Endometrial microvascular endothelial cells (primary cell): ENCODE measurements around the gene DHRS3. TPM values are rescaled to one million over a fixed set of nuclear protein-coding genes. Genes with fewer than 3 reads are reported as not detected.

Experiments
- in situ Hi-C: cut with HindIII; loops from 2 replicates; pipeline ENCODE4 v1.10.0; 2017; ENCODE audit warnings: low sequenced_read_pairs, low pct_unique_long_range_greater_than_20kb; ENCODE audit errors: inconsistent ontology term
- total RNA-seq: library from RNA; depleted of rRNA; stranded (reverse); fragments of >200 nt; gene quantifications from one replicate; pipeline ENCODE4 v1.2.3, GENCODE V29; 2015; ENCODE audit errors: inconsistent ontology term

The DHRS3 gene
- total RNA-seq, 1 donor from 2014 or later: 55.8 TPM

DNA sequence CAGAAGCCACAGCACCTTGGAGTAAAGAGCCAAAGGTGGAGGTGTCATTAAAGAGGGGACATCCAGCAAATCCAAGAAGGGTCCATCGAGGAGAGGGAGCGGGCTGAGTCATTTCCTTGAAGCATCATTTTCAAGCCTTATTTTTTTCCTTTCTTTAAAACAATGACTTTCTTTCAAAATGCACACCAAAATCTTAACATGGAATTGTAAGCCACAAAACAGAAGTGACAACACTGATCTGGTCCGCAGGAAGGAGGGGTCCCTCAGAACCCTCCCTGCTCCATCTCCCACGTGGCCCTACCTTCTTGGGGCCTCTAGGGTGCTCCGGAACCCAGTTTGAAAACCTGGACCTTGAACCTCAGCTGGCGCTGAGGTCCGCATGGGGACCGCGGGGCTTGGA, 14.8 kb downstream of the DHRS3 start:
- in situ Hi-C loops: no loop called here

DNA sequence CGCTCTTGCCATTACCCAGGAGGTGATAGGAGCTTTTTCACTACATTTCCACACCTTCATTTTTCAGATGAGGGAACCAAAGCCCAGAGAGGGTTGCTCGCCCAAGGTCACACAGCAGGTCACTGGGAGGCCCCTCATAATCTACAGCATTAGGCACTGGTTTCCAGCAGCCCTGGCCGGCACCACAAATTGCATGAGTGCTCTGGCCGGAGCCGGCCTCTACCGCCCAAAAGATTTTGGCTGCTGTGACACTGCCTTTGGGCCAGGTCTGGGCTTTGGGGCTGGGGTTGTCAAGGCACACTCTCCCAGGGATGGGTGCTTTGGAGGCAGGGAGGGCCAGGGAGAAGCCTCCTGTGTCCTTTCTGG, 15.4 kb downstream of the DHRS3 start:
- in situ Hi-C loops: no loop called here

DNA sequence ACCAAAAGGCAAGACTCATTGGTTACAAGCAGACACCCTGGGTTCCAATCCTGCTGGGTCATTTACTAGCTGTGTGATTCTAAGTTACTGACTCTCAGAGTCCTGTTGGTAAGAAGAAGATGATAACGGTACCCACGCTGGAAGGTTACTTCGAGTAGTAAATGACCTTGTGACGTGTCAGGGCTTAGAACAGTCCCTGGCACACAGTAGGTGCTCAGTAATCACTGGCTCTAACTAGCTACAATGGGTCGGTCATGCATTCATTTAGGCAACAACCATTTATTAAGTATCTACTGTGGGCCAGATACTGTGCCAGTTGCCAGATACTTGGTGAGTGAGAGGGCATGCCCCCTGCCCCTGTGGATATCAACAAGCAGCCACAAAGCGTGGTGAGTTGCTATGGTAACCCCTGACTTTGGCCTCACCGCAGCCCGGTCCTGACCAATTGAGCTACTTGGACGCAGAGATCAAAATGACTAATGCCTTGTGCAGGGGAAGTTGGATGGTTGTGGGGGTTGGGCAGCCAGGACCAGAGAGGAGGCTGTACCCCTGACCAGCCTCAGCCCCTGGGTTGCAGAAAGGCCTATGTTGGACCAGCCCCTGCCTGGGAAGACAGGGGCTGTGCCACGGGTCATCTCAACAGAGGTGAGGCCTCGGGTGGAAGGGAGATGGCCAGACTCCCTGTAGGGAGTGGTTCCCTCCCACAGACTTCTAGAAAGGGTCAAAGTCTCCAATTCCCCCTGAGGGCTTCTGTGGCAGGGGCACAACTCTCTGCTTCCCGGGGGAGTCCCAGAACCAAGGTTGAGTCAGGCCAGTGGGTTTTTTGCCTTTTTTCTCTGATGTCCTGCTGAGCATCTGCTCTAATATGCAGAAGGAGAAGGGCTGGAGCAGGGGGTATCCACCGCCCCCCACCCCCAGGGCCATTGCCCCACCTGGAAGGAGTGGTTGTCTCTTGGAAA, 16.0 kb downstream of the DHRS3 start:
- in situ Hi-C loops: no loop called here

DNA sequence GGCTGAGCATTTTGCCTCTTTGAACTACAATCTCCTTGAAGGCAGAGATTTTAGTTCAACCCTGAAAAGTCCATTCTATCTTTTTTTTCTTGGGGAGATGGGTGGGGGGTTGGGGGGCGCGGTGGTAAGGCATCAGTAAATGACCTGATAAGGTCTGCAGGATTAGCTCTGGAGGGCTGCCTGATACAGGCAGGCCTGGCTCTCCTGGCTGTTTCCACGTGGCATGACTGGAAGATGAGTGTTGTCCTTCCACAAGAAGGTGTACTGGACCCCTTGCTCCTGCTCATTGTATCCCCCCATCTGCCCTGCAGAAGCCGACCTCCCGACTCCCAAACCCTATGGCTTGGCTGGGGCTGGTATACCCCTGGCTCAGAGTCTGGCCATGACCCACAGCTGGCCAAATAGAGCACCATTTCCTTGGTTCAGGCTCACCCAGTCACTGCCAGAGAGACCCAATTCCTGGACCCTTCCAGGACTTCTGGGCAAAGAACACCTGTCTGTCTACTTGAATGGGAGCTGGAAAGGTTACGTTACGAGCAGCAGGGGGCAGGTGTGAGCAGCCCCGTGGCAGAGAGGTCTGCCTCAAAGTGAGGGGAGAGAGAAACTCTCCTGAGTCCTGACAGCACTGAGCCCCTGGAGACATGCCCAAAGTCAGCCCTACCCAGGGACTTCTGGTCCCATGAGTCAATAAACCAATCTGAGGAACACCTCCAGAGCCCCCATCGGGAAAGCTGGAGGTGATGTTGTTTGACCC, 17.0 kb downstream of the DHRS3 start:
- in situ Hi-C loops: no loop called here

DNA sequence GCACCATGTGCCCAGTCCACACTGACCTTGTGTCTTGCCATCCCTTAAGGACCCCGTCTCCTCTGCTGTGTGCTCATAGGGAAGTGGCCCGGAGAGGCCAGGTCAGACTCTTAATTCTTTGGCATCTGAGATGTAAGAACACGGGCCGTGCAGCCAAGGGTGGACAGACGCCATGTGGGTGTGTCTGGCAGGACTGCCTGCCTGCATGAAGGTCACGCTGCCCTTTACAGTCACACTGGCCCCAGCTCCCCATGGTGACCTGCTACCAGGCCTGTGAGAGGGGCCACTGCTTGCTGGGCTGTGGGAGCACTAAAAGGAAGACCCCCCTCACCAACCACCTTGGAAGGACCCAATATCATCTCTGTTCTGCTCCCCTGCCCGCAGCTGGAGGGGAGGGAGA, 17.7 kb downstream of the DHRS3 start:
- in situ Hi-C loops: no loop called here

DNA sequence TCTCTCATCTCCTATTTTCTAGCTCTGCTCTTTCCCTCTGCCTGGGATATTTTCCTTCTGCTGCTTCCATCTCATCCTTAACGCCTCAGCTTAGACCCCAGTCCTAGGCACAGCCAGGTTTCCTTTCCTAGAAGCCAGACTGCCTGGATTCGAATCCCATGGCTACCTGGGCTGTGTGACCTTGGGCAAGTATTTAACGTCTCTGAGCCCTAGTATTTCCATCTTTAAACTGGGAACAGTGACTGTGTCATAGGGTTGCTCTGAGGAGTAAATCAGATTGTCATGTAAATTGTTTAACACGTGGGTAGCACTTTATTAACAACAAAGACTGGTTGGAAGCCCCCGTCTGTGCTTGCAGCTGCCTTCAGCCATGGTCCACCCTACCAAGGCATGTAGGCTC, 18.4 kb downstream of the DHRS3 start:
- in situ Hi-C loops: no loop called here

DNA sequence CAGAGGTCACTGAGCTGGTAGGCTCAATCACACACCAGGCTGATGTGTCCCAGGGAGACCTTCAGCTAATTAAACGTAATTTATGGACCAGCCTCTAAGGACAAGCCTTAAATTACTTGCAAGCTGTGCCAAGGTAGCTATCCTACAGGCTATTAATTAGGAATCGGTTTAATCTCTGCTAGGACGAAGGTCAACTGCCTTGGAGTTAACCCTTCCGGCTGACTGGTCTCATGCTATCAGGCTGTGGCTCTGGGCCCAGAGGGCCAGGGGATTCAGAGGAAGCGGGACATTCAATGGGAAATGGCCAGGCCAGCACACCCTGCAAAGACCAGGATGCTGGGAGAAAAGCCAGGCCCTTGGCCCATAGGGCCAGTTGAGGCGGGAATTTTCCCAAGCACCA, 19.0 kb downstream of the DHRS3 start:
- in situ Hi-C loops: no loop called here

DNA sequence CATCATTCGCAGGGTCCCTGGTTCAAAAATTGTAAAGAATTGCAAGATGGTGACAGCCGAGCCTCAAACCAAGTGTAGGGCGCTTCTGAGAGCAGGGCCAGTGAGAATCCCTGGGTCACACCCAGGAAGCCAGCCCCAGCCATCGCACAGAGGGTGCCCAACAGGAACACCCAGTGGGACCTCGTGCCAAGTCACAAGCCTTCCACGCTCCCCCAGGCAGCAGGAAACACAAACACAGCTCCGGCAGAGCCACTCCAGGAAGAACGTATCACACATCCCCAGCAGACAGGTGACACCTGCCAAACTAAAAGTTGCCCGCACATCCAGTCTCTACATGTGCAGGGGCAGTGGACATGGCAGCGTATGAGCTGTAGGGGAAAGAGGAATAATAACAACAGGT, 20.2 kb downstream of the DHRS3 start:
- in situ Hi-C loops: no loop called here

DNA sequence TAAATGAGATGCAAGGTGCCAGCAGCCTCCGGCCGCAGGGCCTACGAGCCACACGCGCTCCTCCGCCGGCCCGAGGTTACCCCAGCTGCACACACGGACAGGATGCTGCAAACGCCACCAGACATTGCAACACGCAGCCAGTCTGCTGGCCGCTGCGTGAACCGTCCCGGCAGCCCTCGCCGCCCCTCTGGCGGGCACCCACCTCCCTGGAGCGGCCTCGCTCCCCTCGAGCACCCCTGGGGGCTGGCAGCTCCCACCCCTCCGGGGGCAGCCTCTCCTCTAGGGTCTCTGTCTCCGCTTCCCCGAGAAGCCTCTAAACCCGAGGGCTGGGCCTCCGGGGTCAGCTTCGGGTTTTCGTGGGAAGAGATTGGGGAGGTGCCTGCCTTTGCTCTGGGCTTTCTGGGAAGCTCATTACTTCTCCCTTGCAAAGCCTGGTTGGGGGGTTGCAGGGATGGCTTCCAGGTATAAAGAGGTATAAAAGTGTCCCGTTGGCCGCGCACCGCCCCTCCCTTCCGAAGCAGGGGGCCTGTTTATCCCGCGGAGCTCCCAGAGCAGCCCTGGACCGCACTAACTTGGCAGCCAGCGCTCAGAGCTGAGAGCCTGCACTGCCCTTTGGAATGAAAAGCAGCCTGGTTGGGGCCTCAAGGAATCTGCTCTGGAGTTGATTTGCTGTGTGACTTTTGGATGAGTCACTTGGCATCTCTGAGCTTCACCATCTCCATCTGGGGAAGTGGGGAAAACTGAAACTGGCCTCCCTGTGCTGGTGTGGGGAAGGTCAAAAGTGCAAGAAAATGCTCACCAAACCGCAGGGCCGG, 21.8 kb downstream of the DHRS3 start:
- in situ Hi-C loops: no loop called here

DNA sequence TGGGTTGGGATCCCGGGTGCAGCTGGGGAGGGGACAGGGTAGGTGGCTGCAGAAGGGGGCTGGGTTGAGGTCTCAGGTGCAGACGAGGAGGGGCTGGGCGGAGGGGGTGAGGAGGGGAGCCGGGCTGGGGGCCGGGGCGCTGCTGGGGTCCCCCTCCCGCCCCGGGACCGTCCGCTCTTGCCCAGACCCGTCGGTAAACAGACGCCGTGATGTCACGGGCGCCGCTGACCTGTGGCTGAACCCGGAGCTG, 22.3 kb downstream of the DHRS3 start:
- in situ Hi-C loops: no loop called here

DNA sequence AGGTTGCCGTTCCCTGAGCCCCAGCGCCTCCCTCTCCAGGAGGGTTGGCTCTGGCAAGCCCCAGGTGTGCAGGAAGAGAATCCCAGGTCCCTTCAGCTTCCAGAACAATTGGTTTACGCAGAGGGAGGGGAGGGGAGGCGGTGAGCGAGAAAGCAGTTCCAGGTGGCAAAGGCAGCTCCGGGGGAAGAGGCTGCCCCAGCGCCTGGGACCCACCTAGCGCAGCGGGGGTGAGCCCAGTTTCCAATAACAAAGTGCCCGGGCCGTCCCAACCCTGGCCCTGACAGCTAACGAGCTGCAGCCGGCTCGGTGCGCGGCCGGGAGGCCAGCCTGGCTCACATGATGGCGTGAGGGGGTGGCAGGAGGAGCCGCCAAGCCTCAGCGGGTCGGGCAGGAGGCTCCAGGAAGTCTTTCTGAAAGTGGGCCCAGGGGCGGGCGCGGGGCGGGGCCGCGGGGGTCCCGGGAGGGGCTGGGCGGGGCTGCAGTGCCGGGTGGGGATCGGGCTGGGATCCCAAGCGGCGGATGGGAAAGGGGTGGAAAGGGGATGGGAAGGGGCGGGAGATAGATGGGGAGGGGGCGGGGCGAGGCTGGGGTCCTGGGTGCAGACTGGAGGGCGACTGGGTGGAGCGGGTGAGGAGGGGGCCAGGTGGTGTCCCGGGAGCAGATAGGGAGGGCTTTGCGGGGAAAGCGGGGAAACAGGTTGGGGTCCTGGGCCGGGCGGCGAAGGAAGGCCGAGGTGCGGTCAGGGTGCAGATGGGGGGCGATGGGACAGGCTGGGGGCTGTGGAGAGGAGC, 22.8 kb downstream of the DHRS3 start:
- in situ Hi-C loops: no loop called here

DNA sequence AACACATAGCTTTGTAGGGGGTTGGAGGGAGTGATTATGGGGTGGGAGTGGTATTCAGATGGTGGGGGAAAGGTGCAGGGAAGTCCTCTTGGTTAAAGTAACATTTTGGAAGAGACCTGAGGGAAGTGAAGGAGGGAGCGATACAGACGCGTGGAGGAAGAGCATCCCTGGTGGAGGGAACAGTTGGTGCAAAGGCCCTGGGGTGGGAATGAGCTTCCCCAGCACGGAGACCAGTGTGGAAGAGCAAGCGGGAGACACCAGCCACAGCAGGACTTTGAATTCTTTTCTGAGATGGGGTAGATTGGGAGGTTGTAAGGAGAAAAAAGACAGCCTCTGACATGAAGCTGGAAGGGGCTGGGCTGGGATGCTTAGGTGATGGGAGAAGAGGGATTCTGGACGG, 23.5 kb downstream of the DHRS3 start:
- in situ Hi-C loops: no loop called here

DNA sequence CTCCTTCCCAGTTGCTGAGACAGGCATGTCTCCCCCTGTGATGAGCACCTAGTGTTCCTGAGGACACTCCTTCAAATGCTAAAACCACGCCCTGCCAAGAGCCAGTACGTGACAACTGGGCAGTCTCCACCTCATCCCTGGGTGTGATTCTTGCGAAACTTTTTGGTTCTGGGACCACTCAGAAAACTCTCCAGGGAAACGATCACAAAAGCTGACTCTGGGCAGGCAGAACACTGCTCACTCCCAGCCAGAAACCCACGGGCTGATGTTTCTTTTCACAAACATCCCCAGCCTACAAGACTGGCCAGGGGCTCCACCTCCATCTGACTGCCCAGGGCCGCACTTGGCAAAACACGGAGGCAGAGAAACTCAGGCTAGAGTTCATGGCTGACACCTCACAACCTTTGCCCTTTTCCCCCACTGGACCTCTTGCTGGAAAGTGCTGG, 24.4 kb downstream of the DHRS3 start:
- in situ Hi-C loops: no loop called here

DNA sequence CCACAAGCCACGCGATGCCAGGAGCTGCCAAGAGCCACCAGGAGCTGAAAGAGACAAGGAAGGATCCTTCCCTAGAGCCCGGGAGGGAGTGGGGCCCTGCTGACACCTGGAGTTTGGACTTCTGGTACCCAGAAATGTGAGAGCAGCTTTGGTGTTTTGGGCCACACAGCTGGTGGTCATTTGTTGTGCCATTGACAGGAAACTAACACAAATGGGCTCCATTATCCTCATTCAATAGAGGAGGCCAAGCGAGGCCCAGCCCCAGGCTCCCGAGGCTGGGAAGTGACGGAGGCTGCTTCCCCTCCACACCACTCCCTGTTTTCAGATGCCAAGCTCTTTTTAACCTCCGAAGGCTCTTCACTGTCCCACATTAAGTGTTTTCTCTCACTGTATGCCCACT, 25.5 kb downstream of the DHRS3 start:
- in situ Hi-C loops: no loop called here

DNA sequence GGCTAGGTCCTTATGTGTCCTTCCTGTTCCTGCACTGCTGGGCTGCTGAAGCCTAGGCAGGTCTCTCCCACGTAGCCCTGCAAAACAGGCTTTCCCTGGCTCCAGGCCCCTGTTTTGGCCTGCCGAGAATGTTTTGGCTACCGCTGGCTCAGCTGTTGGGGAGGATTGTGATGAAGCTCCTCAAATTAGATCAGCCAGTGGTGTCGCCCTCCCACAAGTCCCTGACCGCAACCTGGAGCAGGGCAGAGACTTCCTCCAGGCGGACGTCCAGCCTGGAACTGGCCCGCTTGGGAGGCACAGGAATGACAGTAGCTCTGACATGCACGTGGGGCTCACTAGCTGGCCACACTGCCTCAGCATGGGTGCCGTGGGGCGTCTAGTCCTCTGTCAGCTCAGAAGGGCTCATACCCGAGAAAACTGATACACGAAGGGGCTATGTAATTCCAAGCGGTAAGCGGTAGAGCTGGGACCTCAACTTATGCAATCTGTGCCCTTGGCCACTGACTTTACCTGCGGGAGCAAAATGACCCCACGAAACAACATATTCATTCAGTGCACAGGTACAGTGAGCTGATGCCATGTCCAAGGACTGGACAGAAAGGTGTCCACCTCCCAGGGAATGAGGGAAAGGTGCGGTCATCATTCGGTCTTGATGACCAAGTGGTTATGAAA, 26.6 kb downstream of the DHRS3 start:
- in situ Hi-C loops: no loop called here

DNA sequence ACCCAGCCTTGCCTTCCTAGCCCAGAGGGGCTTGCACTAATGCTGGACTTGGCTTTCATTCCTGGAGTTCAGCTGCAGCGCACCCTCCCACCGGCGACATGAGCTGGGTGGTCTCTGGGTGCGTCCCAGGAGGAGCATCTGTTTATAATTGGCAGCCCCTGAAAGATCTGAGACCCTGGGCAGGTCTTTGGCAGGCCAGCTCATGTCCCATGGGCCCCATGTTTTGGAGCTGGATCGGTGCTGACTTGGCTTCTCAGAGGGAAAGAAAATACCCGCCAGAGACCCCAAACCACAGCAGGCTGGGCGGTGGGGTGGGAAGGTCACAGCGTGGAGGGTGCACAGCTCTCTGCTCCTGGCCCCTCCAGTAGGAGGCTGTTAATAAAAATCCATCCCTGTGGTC, 29.3 kb downstream of the DHRS3 start:
- in situ Hi-C loops: no loop called here

DNA sequence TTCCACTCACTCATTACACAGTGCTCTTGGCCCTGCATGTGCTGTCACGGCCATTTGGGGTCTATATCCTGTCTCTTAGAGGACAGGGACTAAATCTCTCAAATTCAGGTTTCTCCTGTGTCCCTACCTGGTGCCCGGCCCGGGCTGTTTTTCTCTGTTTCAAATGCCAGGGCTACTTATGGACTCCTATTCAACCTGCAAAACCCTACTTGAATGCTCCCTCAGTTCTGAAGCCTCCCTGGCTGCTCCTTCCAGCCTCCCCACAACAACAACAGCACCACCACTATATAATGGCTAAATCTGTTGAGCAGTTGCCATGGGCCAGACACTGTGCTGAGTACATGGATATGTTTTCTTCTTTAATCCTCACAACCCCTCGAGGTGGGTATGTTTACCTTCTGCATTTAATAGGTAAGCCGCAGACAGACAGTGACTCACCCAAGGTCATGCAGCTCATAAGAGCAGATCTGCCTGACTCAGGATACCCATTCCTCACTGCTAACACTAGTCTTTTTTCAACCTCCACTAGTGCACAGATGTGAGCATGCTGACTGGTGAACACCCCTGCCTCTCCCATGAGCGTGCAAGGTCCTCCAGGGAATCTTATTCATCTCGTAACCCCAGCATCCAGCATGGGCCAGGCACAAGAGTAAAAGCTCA, 29.9 kb downstream of the DHRS3 start:
- in situ Hi-C loops: no loop called here
